Ovary (tissue), 9 donors: ENCODE results near the gene SPRY4. TPM values are rescaled to one million over a fixed set of nuclear protein-coding genes. Genes with fewer than 3 reads are reported as not detected.

Source experiments
- DNase-seq, 5 donors: peaks; one replicate each; pipeline ENCODE4 v3.0.0-alpha.2; 2019 to 2020
- H3K27ac ChIP-seq, 2 donors: fragments of 200-600 bp; one replicate each; pipeline versions ENCODE4 v1.5.1 to v1.8.0; 2019 to 2022
- H3K27me3 ChIP-seq: fragments of 200-600 bp; one replicate; pipeline ENCODE4 v1.8.0; 2022
- H3K36me3 ChIP-seq: fragments of 200-600 bp; sonication (generic); one replicate; pipeline ENCODE4 v1.5.1; 2019
- H3K4me1 ChIP-seq: one replicate; pipeline ENCODE4 v1.8.1; 2013; ENCODE audit warnings: mild to moderate bottlenecking, moderate library complexity; ENCODE audit not compliant: insufficient read depth
- H3K4me3 ChIP-seq: fragments of 200-600 bp; sonication (generic); one replicate; pipeline ENCODE4 v1.5.1; 2017
- H3K9me3 ChIP-seq, 2 donors: fragments of 200-600 bp in 1 of 2; sonication (generic) in 1 of 2; one replicate each; pipeline versions ENCODE4 v1.5.1 to v1.8.1; 2013 to 2019; ENCODE audit warnings: mild to moderate bottlenecking in 1 of 2, moderate library complexity in 1 of 2
- CTCF ChIP-seq, 3 donors: fragments of 450-650 bp in 2 of 3; fragments of 200-600 bp in 1 of 3; IDR thresholded peaks; one replicate each; pipeline versions ENCODE4 v1.5.1 to v1.8.0; 2016 to 2022; ENCODE audit warnings: antibody characterized with exemption in 3 of 3, mild to moderate bottlenecking in 1 of 3
- EP300 ChIP-seq: sonication (generic); formaldehyde crosslinking; IDR thresholded peaks from one replicate; pipeline ENCODE4 v1.6.1; 2017; ENCODE audit warnings: antibody characterized with exemption
- POLR2A ChIP-seq: fragments of 450-650 bp; IDR thresholded peaks from one replicate; pipeline ENCODE4 v1.6.1; 2017; ENCODE audit warnings: antibody characterized with exemption, mild to moderate bottlenecking, moderate library complexity
- WGBS, 3 donors: extraction: QIAGEN DNeasy Blood & Tissue Kit in 1 of 3; methylation state at CpG; one replicate each; pipeline versions ENCODE4 v1.1.5 to v1.1.7; 2013 to 2017; 5-methylcytosine and 5-hydroxymethylcytosine counted together
- intact Hi-C, 4 donors: fragments of 100-400 bp; cut with DNase I; formaldehyde crosslinking; loops; one replicate each; pipeline versions ENCODE4 v1.11.0 to v1.15.1; 2022 to 2023
- polyA plus RNA-seq, 2 donors: library from polyadenylated mRNA; stranded (reverse); fragments of 200-250 nt in 1 of 2; fragments of 350-450 nt in 1 of 2; fragmentation: Illumina TruSeq in 1 of 2; extraction: RNeasy Lipid Tissue Mini Kit (QIAGEN cat#74804) in 1 of 2; gene quantifications; one replicate each; pipeline ENCODE4 v1.2.3, GENCODE V29; 2013 to 2014
- total RNA-seq, 7 donors: library from RNA; depleted of rRNA in 2 of 7; stranded (reverse); fragments of >200 nt in 2 of 7; fragmentation: NEBNext Ultra II Directional in 3 of 7; extraction: Animal tissue kit (Norgen Biotek cat#: 25700) in 3 of 7; gene quantifications; one replicate each; pipeline versions ENCODE4 v1.1.0 to v1.2.4, GENCODE V29; 2016 to 2023
- donor health status: DM: no; HTN: no; CAD: no; lungs with moderate emphysema.
- donor health status: DM: no; HTN: no; CAD: no.
- donor health status: Bipolar disorder and iron deficiency.
- donor health status: DM: yes; HTN: yes; CAD: no.
- donor health status: DM: no; HTN: no; CAD: no.
- donor health status: DM: yes; HTN: yes; CAD: no.

SPRY4 gene
- total and polyA plus RNA-seq, 9 donors: 1.9 to 15.9 (median 5.5) TPM

DNA sequence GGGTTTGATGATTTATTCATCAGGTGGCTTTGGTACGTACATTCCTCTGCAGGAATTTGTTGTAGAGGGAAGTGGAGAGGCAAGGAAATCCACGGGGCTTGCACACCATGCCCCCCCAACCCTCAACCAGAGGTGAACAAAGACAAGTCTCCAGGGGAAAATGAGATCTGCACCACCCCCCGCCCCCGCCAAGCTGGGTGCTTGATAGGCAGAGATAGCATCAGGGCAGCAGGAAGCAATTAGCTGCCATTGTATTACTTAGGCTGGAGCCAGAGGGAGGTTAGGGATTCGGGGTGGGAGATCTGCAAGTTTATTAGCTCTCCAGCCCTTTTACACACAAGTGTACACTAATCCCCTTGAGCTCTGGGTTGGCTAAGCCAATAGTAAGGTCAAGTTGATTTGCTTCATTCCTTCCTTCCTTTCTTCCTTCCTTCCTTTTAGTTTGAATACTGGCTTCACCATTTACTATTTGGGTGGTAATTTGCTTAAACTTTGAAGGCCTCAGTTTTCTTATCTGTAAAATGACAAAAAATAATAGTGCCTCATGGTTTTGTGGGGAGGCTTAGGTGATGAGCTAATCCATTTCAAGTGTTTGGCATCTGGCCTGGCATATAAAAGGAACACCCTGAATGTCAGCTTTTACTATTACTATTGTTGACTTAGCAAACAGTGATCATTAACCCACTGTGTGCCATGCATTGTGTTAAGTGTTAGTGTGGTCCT lies 34.1 kb downstream of the SPRY4 start:
- Histone ChIP-seq H3K27me3 (no peaks in the 10 kb centered on the region), H3K9me3 (no peaks in the 10 kb centered on the region), H3K36me3 (no peaks in the 10 kb centered on the region), H3K27ac (no peak overlapping the region), H3K4me3 (no peak overlapping the region), H3K4me1 (no peaks in the 10 kb centered on the region)
- WGBS, 3 donors: 60 to 69% (median 65%) methylated on average over 5 of the region's 5 CpGs
- intact Hi-C loops: no loop called here
- TF ChIP-seq CTCF (IDR thresholded peaks at IDR 0.05) (no peak), EP300 (no peak), POLR2A (no peak)
- DNase-seq: no peak

- TF ChIP-seq EP300 (no peak), POLR2A (no peak), CTCF (IDR thresholded peaks at IDR 0.05) (no peak)
- Histone ChIP-seq H3K4me3 (no peak overlapping the region), H3K4me1 (no peaks in the 10 kb centered on the region), H3K27ac (no peak overlapping the region), H3K9me3 (no peaks in the 10 kb centered on the region), H3K36me3 (no peaks in the 10 kb centered on the region), H3K27me3 (no peaks in the 10 kb centered on the region)
- no peak for DNase-seq
- intact Hi-C loops: no loop called here
- 73 to 79% (median 76%) methylated on average over 11 of the region's 11 CpGs for WGBS, 3 donors
Measured at GRCh38 chr5:142289708-142290576, 34.9 kb downstream of the SPRY4 start.

DNA sequence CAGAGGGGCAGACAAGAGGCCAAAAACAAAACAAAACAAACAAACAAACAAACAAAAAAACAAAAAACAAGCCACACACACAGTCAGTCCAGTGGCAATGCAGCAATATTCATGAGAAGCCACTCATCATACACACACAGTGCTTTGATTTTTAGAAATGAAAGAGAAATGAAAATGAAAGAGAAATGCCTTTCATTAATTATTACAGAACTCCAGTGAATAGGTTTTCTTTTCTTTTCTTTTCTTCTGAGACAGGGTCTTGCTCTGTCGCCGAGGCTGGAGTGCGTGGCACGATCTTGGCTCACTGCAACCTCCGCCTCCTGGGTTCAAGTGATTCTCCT lies 36.9 kb downstream of the SPRY4 start:
- H3K9me3 ChIP-seq: no peaks in the 10 kb centered on the region
- 81 to 88% (median 83%) methylated on average over 5 of the region's 5 CpGs for WGBS, 3 donors
- no peak overlapping the region for H3K27ac ChIP-seq

More for the DNA sequence above, 36.9 kb downstream of the SPRY4 start:
- H3K4me1 ChIP-seq: no peaks in the 10 kb centered on the region
- no peaks in the 10 kb centered on the region for H3K27me3 ChIP-seq
- intact Hi-C loops: no loop called here
- no peak for TF ChIP-seq POLR2A
- TF ChIP-seq EP300: no peak
- no peak for TF ChIP-seq CTCF (IDR thresholded peaks at IDR 0.05)
- H3K36me3 ChIP-seq: no peaks in the 10 kb centered on the region
- H3K4me3 ChIP-seq: no peak overlapping the region
- DNase-seq: no peak
